Neural cell (in vitro differentiated cells): ENCODE results near the gene RPSA.

Experiments
- EP300 ChIP-seq: fragments of 450-650 bp; conservative IDR thresholded peaks from 2 replicates; pipeline ENCODE4 v1.6.1; 2014; ENCODE audit warnings: antibody characterized with exemption, mild to moderate bottlenecking, moderate library complexity; ENCODE audit not compliant: poor library complexity, severe bottlenecking
- MXI1 ChIP-seq: fragments of 450-650 bp; conservative IDR thresholded peaks from 2 replicates; pipeline ENCODE4 v1.6.1; 2014; ENCODE audit warnings: antibody characterized with exemption, mild to moderate bottlenecking; ENCODE audit not compliant: poor library complexity, severe bottlenecking
- POLR2AphosphoS5 ChIP-seq: IDR thresholded peaks from 2 replicates; pipeline ENCODE4 v1.6.1; 2012
- RAD21 ChIP-seq: fragments of 450-650 bp; conservative IDR thresholded peaks from 2 replicates; pipeline ENCODE4 v1.6.1; 2014; ENCODE audit warnings: antibody characterized with exemption, mild to moderate bottlenecking, moderate library complexity
- SMC3 ChIP-seq: fragments of 450-650 bp; conservative IDR thresholded peaks from 2 replicates; pipeline ENCODE4 v1.6.1; 2014; ENCODE audit warnings: antibody characterized with exemption, mild to moderate bottlenecking, moderate library complexity; ENCODE audit not compliant: poor library complexity
- TAF1 ChIP-seq: IDR thresholded peaks from 2 replicates; pipeline ENCODE4 v1.6.1; 2012; ENCODE audit warnings: low read depth
- TF ChIP-seq, protein P1 (sequence below): fragments of 450-650 bp; IDR thresholded peaks from 2 replicates; pipeline ENCODE4 v1.5.1; 2014; ENCODE audit warnings: antibody characterized with exemption, mild to moderate bottlenecking, moderate library complexity; ENCODE audit not compliant: poor library complexity, severe bottlenecking
- TF ChIP-seq, protein P2 (sequence below): IDR thresholded peaks from 2 replicates; pipeline ENCODE4 v1.6.1; 2012; ENCODE audit warnings: borderline replicate concordance

DNA sequence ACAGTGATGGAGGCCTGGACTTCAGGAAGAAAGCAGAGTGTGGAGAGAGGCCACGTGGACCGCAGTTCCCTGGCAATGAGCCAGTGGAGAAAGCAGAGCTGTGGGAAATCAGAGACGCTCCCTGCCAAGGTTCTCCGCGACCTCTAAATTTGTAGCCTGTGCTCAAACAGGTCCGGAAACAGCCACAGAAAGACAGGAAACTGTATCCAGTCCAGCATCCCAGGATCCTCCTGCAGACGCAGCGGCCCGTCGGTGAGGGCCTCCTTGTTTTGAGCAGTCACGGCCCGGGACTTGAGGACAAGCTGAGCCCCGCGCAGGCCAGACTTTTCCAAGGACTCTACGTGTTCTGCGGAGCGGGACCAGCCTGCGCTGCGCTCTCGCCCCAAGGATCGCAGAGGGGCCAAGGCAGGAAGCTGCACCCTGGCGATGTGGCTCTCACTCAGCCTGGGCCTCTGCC, 22.3 kb downstream of the RPSA start:
- TF ChIP-seq, protein P1, sequence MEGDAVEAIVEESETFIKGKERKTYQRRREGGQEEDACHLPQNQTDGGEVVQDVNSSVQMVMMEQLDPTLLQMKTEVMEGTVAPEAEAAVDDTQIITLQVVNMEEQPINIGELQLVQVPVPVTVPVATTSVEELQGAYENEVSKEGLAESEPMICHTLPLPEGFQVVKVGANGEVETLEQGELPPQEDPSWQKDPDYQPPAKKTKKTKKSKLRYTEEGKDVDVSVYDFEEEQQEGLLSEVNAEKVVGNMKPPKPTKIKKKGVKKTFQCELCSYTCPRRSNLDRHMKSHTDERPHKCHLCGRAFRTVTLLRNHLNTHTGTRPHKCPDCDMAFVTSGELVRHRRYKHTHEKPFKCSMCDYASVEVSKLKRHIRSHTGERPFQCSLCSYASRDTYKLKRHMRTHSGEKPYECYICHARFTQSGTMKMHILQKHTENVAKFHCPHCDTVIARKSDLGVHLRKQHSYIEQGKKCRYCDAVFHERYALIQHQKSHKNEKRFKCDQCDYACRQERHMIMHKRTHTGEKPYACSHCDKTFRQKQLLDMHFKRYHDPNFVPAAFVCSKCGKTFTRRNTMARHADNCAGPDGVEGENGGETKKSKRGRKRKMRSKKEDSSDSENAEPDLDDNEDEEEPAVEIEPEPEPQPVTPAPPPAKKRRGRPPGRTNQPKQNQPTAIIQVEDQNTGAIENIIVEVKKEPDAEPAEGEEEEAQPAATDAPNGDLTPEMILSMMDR, result no peak
- TF ChIP-seq EP300 (no peak), POLR2AphosphoS5 (no peak), MXI1 (no peak), TAF1 (no peak), SMC3 (no peak), RAD21 (no peak)
- TF ChIP-seq, protein P2, sequence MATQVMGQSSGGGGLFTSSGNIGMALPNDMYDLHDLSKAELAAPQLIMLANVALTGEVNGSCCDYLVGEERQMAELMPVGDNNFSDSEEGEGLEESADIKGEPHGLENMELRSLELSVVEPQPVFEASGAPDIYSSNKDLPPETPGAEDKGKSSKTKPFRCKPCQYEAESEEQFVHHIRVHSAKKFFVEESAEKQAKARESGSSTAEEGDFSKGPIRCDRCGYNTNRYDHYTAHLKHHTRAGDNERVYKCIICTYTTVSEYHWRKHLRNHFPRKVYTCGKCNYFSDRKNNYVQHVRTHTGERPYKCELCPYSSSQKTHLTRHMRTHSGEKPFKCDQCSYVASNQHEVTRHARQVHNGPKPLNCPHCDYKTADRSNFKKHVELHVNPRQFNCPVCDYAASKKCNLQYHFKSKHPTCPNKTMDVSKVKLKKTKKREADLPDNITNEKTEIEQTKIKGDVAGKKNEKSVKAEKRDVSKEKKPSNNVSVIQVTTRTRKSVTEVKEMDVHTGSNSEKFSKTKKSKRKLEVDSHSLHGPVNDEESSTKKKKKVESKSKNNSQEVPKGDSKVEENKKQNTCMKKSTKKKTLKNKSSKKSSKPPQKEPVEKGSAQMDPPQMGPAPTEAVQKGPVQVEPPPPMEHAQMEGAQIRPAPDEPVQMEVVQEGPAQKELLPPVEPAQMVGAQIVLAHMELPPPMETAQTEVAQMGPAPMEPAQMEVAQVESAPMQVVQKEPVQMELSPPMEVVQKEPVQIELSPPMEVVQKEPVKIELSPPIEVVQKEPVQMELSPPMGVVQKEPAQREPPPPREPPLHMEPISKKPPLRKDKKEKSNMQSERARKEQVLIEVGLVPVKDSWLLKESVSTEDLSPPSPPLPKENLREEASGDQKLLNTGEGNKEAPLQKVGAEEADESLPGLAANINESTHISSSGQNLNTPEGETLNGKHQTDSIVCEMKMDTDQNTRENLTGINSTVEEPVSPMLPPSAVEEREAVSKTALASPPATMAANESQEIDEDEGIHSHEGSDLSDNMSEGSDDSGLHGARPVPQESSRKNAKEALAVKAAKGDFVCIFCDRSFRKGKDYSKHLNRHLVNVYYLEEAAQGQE, result no peak
